Epithelial cell of proximal tubule (primary cell): ENCODE results near the gene TUBB. TPM values are rescaled to one million over a fixed set of nuclear protein-coding genes. Genes with fewer than 3 reads are reported as not detected.

ENCODE experiments used
- DNase-seq: peaks from one replicate; pipeline ENCODE4 v3.0.0-alpha.2; 2011; ENCODE audit warnings: low read depth
- H3K4me3 ChIP-seq: 2 replicates; pipeline ENCODE4 v1.5.1; 2011; ENCODE audit warnings: low read depth, mild to moderate bottlenecking, low read length
- total RNA-seq: library from RNA; depleted of rRNA; stranded (reverse); fragments of >200 nt; gene quantifications from 2 replicates; pipeline ENCODE4 v1.2.3, GENCODE V29; 2015
- TF ChIP-seq, protein P1 (sequence below): conservative IDR thresholded peaks from 2 replicates; pipeline ENCODE4 v1.5.1; 2012; ENCODE audit warnings: low read depth, mild to moderate bottlenecking, low read length

TUBB gene
- total RNA-seq, 1 donor from 2014 or later = 1,157 TPM

DNA sequence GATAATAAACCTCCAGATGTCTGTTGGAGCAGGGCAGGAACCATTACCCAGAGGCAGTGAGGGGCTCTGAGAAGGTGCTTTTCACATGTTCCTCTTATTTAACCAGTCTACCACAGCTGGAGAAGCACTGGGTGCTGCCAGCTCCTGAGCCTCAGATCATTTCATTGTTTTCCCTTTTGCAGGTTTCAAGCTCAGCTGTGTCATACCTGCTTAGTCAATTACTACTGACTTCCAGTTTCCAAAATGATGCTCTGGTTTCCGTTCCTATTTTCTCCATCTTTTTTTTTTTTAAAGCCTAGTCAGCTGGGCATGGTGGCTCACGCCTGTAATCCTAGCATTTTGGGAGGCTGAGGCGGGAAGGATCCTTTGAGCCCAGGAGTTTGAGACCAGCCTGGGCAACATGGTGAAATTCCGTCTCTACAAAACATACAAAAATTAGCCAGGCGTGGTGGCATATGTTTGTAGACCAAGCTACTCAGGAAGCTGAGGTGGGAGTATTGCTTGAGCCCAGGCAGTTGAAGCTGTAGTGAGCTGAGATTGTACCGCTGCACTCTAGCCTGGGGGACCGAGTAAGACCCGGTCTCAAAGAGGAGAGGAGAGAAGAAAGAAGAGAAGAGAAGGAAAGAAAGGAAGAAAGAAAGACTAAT is 15.6 kb downstream of the TUBB start:
- TF ChIP-seq, protein P1, sequence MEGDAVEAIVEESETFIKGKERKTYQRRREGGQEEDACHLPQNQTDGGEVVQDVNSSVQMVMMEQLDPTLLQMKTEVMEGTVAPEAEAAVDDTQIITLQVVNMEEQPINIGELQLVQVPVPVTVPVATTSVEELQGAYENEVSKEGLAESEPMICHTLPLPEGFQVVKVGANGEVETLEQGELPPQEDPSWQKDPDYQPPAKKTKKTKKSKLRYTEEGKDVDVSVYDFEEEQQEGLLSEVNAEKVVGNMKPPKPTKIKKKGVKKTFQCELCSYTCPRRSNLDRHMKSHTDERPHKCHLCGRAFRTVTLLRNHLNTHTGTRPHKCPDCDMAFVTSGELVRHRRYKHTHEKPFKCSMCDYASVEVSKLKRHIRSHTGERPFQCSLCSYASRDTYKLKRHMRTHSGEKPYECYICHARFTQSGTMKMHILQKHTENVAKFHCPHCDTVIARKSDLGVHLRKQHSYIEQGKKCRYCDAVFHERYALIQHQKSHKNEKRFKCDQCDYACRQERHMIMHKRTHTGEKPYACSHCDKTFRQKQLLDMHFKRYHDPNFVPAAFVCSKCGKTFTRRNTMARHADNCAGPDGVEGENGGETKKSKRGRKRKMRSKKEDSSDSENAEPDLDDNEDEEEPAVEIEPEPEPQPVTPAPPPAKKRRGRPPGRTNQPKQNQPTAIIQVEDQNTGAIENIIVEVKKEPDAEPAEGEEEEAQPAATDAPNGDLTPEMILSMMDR = no peak

DNA sequence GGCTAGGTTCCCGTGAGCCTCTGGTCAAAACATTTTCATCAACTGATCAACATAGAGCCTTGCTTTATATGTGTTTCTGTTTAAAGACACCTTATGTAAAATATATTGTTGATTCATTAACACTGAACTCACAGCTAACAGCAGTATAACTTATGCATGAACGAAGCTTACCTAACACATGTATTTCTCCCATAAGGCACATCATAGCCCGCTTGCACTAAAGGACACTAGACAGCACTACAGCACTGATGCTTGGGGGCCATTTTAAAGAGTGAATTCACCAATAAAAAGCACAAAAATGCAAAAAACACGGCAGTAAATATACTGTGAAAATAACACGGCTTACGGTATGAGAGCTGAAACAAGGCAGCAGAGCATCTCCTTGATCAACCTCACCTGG is 18.4 kb downstream of the TUBB start:
- no peak for DNase-seq
- no peak overlapping the region for H3K4me3 ChIP-seq
- TF ChIP-seq, protein P1 = no peak

More for the DNA sequence above, 15.6 kb downstream of the TUBB start:
- no peak overlapping the region for H3K4me3 ChIP-seq
- DNase-seq = no peak

DNA sequence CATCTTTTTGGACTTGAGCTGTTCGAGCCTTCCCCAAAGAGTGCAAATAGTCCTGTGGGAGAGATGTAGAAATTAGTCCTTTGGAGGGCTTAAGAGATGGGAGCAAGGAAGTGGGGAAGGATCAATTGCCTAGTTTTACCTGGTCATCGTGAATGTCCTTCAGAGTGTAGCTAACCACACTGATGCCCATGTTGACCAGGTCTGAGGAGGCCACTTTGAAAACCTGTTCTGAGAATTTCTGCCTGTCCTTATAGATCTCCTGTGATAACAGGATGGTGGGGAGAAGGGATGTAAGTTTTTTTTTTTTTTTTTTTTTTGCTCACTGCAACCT is 20.4 kb downstream of the TUBB start:
- TF ChIP-seq, protein P1 = no peak
- no peak overlapping the region for H3K4me3 ChIP-seq
- no peak for DNase-seq

DNA sequence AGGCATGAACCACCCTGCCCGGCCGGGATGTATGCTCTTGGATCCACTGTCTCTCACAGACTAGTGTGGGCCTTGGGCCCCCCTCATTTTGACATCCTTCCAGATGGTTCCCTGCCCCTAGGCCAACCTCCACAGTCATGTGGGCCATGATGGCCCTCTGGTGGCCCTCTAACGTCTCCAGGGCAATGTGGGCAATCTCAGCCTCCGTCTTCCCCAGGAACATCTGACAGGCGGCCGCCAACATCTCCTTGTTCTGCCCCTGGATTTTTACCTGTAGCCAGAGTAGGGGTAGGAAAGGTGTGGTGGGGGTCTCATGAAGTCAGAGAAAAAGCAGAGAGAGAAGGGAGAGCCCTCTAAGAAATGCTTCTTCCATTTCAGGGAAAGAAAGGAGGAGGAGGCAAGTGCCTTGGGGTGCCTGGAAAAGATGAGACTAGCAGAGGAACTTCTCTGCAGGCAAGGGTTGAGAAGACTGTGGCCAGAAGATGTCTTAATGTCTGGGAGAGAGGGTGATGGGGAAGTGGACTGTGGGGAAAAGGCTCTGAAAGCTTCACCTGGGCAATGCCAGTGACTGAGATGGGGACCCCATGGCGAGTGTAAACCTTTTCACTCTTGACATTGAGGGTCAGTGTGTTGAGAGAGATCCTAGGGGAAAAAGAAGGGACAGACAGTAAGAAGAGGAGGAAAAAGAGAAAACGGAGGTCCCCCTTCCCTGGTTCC is 21.1 kb downstream of the TUBB start:
- TF ChIP-seq, protein P1 = no peak
- peak overlapping the region; percentile 74 for H3K4me3 ChIP-seq
- no peak for DNase-seq

DNA sequence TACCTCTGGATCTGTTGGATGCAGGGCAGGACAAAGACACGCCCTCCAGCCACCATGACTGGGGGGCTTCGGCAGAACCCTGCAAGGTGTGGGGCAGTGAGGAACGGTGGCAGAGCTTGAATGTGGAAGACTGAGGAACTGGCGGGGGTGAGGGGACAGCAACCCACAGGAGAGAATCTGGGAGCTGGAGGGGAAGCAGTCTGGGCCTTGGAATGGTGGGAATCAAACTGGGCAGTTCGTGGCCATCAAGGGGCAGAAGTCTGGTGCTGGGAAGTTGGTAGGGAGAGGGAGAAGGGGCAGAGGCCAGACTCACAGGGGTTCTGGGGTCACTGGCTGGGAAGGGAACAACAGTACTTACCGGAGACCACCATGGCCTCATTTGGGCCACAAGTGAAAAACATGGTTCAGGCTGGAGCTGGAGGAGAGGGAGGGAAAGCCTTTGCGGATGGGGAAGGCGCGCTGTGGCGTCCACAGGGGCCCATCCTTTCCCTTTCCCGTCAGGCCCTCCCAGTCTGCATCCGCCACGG is 21.7 kb downstream of the TUBB start:
- peak overlapping the region; percentile 74 for H3K4me3 ChIP-seq
- TF ChIP-seq, protein P1 = no peak
- DNase-seq = no peak

DNA sequence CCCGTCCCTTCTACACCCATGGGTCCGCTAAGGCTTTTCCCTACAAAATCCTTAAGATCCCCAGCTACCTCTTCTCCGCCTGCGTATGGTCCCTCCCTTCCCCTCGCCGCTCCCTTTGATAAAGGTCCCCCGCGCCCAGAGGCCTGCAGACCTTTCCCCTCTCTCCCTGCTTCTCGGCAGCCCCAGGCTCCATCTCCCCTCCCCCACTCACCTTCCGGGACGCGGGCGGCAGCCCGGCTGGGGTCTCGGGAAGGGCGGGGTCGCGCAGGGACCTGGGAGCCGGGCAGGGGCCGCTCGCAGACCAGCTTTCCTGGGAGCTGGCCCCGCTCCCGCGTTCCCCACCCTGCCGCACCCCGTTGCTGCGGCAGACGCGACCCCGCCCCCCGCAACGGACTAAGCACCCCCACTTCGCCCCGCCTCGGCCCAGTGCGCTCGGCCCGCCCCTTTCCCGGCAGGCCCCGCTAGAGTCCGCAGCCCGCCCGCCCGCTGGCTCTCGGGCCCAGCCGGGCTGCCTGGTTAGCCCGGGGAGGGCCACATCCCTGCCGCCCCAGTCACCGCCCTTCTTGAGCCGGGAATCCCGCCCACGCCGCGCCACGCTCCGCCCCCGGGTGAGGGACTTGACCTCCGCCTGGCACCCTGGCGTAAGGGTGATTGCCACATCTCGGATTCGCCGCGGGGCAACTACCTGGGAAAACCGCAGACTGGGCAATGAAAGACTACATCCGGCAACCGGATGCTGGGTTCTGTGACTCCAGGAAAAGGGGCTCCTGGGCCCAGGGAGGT is 22.4 kb downstream of the TUBB start, which contains the start of gene FLOT1:
Gene FLOT1 (minus strand): TSS at position 372 of the 783 bp plus-strand sequence. CDS start 498 bp downstream, outside the sequence.
- DNase-seq = peak; percentile 63
- peak within 1 kb of the TSS; percentile 74 for H3K4me3 ChIP-seq
- TF ChIP-seq, protein P1 = no peak
